ENCODE data around the gene AOPEP.

AOPEP gene

DNA sequence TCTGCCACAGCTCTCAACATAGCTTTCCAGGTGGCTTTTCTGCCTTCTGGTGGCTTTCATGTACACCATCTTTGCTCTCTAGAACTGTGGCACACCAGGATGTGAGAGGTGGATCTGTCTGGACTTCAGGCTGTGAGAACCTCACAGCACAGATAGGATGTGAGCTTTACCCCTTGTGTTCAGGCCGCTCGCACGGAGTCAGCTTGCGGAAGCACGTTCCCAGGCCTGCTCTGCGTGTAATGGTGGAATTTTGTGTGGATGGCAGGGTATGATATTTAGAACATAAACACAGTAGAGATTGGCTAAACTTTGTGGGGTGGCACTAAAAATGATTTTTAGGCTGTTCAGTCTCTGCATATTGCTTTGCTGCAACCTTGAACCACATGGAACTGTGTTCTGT lies 340.6 kb downstream of the AOPEP start:
- DNase-seq (ENCODE audit: insufficient read length, low spot score) (no peak), FAIRE-seq (no peak)
- TF ChIP-seq POLR2AphosphoS5 (IDR thresholded peaks at IDR 0.05; ENCODE audit: low read depth, low read length): no peak
- TF ChIP-seq SPI1 (IDR thresholded peaks at IDR 0.05; ENCODE audit: low read depth, low read length): no peak
- TF ChIP-seq POU2F2 (IDR thresholded peaks at IDR 0.05; ENCODE audit: low read depth, low read length): no peak
- no peak for TF ChIP-seq TAF1 (IDR thresholded peaks at IDR 0.05; ENCODE audit: low read depth, low read length)
- TF ChIP-seq PAX5 (IDR thresholded peaks at IDR 0.05; ENCODE audit: insufficient read depth, low read length, severe bottlenecking): no peak
- TF ChIP-seq POLR2A (IDR thresholded peaks at IDR 0.05; ENCODE audit: low read depth, low read length): no peak

GRCh38 chr9:95067897-95068296 lies 341.4 kb downstream of the AOPEP start:
- DNase-seq (ENCODE audit: insufficient read length, low spot score): no peak
- no peak for FAIRE-seq
- TF ChIP-seq POLR2A (IDR thresholded peaks at IDR 0.05; ENCODE audit: low read depth, low read length): no peak
- no peak for TF ChIP-seq POU2F2 (IDR thresholded peaks at IDR 0.05; ENCODE audit: low read depth, low read length)
- TF ChIP-seq PAX5 (IDR thresholded peaks at IDR 0.05; ENCODE audit: insufficient read depth, low read length, severe bottlenecking): no peak
- no peak for TF ChIP-seq TAF1 (IDR thresholded peaks at IDR 0.05; ENCODE audit: low read depth, low read length)
- no peak for TF ChIP-seq SPI1 (IDR thresholded peaks at IDR 0.05; ENCODE audit: low read depth, low read length)
- TF ChIP-seq POLR2AphosphoS5 (IDR thresholded peaks at IDR 0.05; ENCODE audit: low read depth, low read length): no peak

DNA sequence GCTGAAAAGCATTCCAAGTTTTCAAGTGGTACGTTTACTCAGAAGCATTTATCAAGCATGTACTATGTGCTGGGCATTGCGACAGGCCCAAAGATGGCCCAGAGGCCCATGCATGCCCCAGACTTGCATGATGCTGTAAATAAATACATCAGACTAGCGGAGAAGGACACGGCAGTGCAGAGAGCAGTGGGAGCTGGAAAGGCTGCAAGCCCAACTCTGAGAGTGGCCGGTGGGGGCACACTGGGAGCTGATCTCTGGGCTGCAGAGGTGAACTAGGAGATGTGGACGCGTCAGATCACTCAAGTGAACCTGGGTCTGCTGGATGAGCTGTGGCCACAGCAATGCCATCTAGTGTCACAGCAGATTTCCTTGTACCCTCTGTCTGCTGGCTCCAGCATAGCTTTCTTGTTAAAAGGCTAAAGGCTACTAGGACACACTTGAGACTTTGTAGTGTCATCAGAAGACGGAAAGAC lies 344.1 kb downstream of the AOPEP start:
- no peak for FAIRE-seq
- no peak for TF ChIP-seq SPI1 (IDR thresholded peaks at IDR 0.05; ENCODE audit: low read depth, low read length)
- no peak for TF ChIP-seq TAF1 (IDR thresholded peaks at IDR 0.05; ENCODE audit: low read depth, low read length)
- TF ChIP-seq PAX5 (IDR thresholded peaks at IDR 0.05; ENCODE audit: insufficient read depth, low read length, severe bottlenecking): no peak
- TF ChIP-seq POLR2AphosphoS5 (IDR thresholded peaks at IDR 0.05; ENCODE audit: low read depth, low read length): no peak
- no peak for DNase-seq (ENCODE audit: insufficient read length, low spot score)

- FAIRE-seq (no peak), DNase-seq (ENCODE audit: insufficient read length, low spot score) (no peak)
- TF ChIP-seq PAX5 (IDR thresholded peaks at IDR 0.05; ENCODE audit: insufficient read depth, low read length, severe bottlenecking) (no peak), POU2F2 (IDR thresholded peaks at IDR 0.05; ENCODE audit: low read depth, low read length) (no peak), TAF1 (IDR thresholded peaks at IDR 0.05; ENCODE audit: low read depth, low read length) (no peak), SPI1 (IDR thresholded peaks at IDR 0.05; ENCODE audit: low read depth, low read length) (no peak), POLR2A (IDR thresholded peaks at IDR 0.05; ENCODE audit: low read depth, low read length) (no peak), POLR2AphosphoS5 (IDR thresholded peaks at IDR 0.05; ENCODE audit: low read depth, low read length) (no peak)
Observed at GRCh38 chr9:95071450-95071849, 345.0 kb downstream of the AOPEP start.

DNA sequence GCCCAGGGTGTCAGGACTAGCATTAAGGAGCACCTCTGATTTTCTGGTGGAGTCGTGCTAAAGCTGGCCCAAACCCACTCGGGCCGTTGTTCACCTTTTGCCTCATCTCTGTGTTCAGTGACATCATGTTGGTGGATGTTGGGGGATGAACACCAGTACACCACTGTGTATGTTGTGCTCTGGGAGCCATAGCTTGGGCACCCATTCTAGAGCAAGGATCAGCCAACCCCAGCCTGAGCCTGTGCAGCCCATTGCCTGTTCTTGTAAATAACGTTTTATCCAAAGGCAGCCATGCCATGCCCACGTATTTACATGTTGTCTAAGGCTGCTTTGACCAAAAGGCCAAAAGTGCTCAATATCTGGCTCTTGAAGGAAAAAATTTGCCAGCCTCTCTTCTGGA lies 345.4 kb downstream of the AOPEP start:
- TF ChIP-seq POLR2AphosphoS5 (IDR thresholded peaks at IDR 0.05; ENCODE audit: low read depth, low read length): no peak
- no peak for TF ChIP-seq POU2F2 (IDR thresholded peaks at IDR 0.05; ENCODE audit: low read depth, low read length)
- no peak for TF ChIP-seq POLR2A (IDR thresholded peaks at IDR 0.05; ENCODE audit: low read depth, low read length)
- TF ChIP-seq PAX5 (IDR thresholded peaks at IDR 0.05; ENCODE audit: insufficient read depth, low read length, severe bottlenecking): no peak
- TF ChIP-seq SPI1 (IDR thresholded peaks at IDR 0.05; ENCODE audit: low read depth, low read length): no peak
- no peak for TF ChIP-seq TAF1 (IDR thresholded peaks at IDR 0.05; ENCODE audit: low read depth, low read length)
- no peak for DNase-seq (ENCODE audit: insufficient read length, low spot score)
- no peak for FAIRE-seq

- TF ChIP-seq POU2F2 (IDR thresholded peaks at IDR 0.05; ENCODE audit: low read depth, low read length): no peak
- TF ChIP-seq POLR2AphosphoS5 (IDR thresholded peaks at IDR 0.05; ENCODE audit: low read depth, low read length): no peak
- no peak for TF ChIP-seq POLR2A (IDR thresholded peaks at IDR 0.05; ENCODE audit: low read depth, low read length)
- no peak for TF ChIP-seq SPI1 (IDR thresholded peaks at IDR 0.05; ENCODE audit: low read depth, low read length)
- no peak for TF ChIP-seq TAF1 (IDR thresholded peaks at IDR 0.05; ENCODE audit: low read depth, low read length)
- no peak for TF ChIP-seq PAX5 (IDR thresholded peaks at IDR 0.05; ENCODE audit: insufficient read depth, low read length, severe bottlenecking)
- DNase-seq (ENCODE audit: insufficient read length, low spot score) (no peak), FAIRE-seq (no peak)
Observed at GRCh38 chr9:95073042-95073607, 346.6 kb downstream of the AOPEP start.

DNA sequence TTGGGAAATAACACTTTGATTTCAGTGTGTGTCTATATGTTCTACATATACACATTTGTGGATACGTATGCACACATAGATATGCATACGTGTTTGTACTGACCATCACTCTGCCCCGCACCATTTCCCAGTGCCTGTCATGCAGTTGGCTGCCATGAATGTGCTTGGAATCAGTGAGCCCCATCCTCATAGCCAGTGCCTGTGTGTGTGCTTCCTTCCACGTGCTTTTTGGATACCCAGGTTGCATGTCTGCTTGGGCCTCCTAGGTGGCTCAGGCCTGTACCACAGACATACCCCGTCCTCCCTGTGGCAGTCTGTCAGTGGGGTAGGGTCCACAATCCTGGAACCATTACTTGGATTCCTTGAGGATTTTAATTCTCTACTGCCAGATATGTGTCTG lies 347.4 kb downstream of the AOPEP start:
- DNase-seq (ENCODE audit: insufficient read length, low spot score) (no peak), FAIRE-seq (no peak)
- TF ChIP-seq TAF1 (IDR thresholded peaks at IDR 0.05; ENCODE audit: low read depth, low read length) (no peak), PAX5 (IDR thresholded peaks at IDR 0.05; ENCODE audit: insufficient read depth, low read length, severe bottlenecking) (no peak), SPI1 (IDR thresholded peaks at IDR 0.05; ENCODE audit: low read depth, low read length) (no peak), POLR2A (IDR thresholded peaks at IDR 0.05; ENCODE audit: low read depth, low read length) (no peak), POLR2AphosphoS5 (IDR thresholded peaks at IDR 0.05; ENCODE audit: low read depth, low read length) (no peak), POU2F2 (IDR thresholded peaks at IDR 0.05; ENCODE audit: low read depth, low read length) (no peak)

GRCh38 chr9:95074632-95075031 lies 348.1 kb downstream of the AOPEP start:
- DNase-seq (ENCODE audit: insufficient read length, low spot score) (no peak), FAIRE-seq (no peak)
- TF ChIP-seq POU2F2 (IDR thresholded peaks at IDR 0.05; ENCODE audit: low read depth, low read length) (no peak), SPI1 (IDR thresholded peaks at IDR 0.05; ENCODE audit: low read depth, low read length) (no peak), TAF1 (IDR thresholded peaks at IDR 0.05; ENCODE audit: low read depth, low read length) (no peak), PAX5 (IDR thresholded peaks at IDR 0.05; ENCODE audit: insufficient read depth, low read length, severe bottlenecking) (no peak)

GRCh38 chr9:95075700-95076099 lies 349.2 kb downstream of the AOPEP start:
- no peak for TF ChIP-seq POLR2A (IDR thresholded peaks at IDR 0.05; ENCODE audit: low read depth, low read length)
- TF ChIP-seq PAX5 (IDR thresholded peaks at IDR 0.05; ENCODE audit: insufficient read depth, low read length, severe bottlenecking): no peak
- TF ChIP-seq POLR2AphosphoS5 (IDR thresholded peaks at IDR 0.05; ENCODE audit: low read depth, low read length): no peak
- TF ChIP-seq POU2F2 (IDR thresholded peaks at IDR 0.05; ENCODE audit: low read depth, low read length): no peak
- no peak for TF ChIP-seq SPI1 (IDR thresholded peaks at IDR 0.05; ENCODE audit: low read depth, low read length)
- TF ChIP-seq TAF1 (IDR thresholded peaks at IDR 0.05; ENCODE audit: low read depth, low read length): no peak
- FAIRE-seq (no peak), DNase-seq (ENCODE audit: insufficient read length, low spot score) (no peak)

GRCh38 chr9:95076696-95077052 lies 350.2 kb downstream of the AOPEP start:
- FAIRE-seq (no peak), DNase-seq (ENCODE audit: insufficient read length, low spot score) (no peak)
- no peak for TF ChIP-seq TAF1 (IDR thresholded peaks at IDR 0.05; ENCODE audit: low read depth, low read length)
- no peak for TF ChIP-seq POLR2A (IDR thresholded peaks at IDR 0.05; ENCODE audit: low read depth, low read length)
- TF ChIP-seq POU2F2 (IDR thresholded peaks at IDR 0.05; ENCODE audit: low read depth, low read length): no peak
- no peak for TF ChIP-seq PAX5 (IDR thresholded peaks at IDR 0.05; ENCODE audit: insufficient read depth, low read length, severe bottlenecking)
- TF ChIP-seq POLR2AphosphoS5 (IDR thresholded peaks at IDR 0.05; ENCODE audit: low read depth, low read length): no peak
- no peak for TF ChIP-seq SPI1 (IDR thresholded peaks at IDR 0.05; ENCODE audit: low read depth, low read length)

All from GM12891 (cell line).